GM20431 (cell line): ENCODE data around the gene CAMKV.
"Not testable (repeated sequence)": the region's sequence is repeated elsewhere in the genome, so short reads cannot be mapped to it uniquely, and the experiment has no call there.

ENCODE experiments used
- in situ Hi-C: fragments of 300-500 bp; cut with MseI, MboI; formaldehyde crosslinking; loops from one replicate; pipeline ENCODE4 v1.15.0; 2020; ENCODE audit warnings: low sequenced_read_pairs; ENCODE audit not compliant: unreplicated experiment

Gene CAMKV, protein sequence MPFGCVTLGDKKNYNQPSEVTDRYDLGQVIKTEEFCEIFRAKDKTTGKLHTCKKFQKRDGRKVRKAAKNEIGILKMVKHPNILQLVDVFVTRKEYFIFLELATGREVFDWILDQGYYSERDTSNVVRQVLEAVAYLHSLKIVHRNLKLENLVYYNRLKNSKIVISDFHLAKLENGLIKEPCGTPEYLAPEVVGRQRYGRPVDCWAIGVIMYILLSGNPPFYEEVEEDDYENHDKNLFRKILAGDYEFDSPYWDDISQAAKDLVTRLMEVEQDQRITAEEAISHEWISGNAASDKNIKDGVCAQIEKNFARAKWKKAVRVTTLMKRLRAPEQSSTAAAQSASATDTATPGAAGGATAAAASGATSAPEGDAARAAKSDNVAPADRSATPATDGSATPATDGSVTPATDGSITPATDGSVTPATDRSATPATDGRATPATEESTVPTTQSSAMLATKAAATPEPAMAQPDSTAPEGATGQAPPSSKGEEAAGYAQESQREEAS

DNA sequence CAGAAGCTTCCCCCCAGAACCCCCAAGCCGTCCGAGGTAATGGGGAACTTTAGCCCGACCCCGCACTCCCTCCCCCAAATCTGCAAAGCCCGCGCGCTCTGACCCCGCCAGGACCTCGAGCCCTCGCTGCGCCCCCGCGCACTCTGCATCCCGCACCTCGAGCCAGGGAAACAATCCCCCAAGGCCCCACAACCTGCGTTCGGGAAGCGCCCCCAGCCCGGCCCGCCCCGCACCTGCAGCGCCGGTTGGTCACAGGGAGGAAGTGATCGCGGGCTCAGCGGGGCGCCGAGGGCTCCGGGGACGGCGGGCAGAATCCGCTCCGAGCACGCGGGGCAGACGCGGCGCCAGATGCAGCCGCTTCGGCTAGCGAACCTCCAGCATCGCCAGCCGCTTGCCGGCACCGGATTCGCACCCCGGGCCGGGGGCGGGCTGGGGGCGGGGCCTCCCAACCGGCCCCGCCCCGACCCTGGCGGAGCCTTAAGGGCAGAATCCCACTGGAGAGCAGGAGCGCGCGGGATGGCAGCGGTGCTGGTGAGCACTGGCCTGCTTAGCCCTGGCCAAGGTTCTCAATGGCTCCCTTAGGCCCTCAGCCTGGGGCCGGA, at the start of gene CAMKV:
Gene CAMKV, minus strand, starts transcription at position 382 of the 602 bp plus-strand sequence. CDS start 7,518 bp downstream, outside the sequence.
- in situ Hi-C loops: no loop called here

DNA sequence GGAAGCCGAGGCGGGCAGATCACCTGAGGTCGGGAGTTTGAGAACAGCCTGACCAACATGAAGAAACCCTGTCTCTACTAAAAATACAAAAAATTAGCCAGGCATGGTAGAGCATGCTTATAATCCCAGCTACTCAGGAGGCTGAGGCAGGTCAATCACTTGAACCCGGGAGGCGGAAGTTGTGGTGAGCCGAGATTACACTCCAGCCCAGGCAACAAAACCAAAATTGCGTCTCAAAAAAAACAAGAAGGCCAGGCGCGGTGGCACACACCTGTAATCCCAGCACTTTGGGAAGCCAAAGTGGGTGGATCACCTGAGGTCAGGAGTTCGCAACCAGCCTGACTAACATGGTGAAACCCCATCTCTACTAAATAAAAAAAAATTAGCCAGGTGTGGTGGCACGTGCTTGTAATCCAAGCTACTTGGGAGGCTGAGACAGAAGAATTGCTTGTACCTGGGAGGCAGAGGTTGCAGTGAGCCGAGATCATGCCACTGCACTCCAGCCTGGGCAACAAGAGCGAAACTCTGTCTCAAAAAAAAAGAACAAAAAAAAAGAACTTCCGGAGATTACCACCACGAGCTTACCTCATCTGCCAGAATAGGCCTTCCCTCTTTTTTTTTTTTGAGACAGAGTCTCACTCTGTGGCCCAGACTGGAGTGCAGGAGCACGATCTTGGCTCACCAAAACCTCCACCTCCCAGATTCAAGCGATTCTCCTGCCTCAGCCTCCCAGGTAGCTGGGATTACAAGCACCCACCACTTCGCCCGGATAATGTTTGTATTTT, 48.3 kb upstream of the CAMKV start:
- in situ Hi-C loops: not testable (repeated sequence)

DNA sequence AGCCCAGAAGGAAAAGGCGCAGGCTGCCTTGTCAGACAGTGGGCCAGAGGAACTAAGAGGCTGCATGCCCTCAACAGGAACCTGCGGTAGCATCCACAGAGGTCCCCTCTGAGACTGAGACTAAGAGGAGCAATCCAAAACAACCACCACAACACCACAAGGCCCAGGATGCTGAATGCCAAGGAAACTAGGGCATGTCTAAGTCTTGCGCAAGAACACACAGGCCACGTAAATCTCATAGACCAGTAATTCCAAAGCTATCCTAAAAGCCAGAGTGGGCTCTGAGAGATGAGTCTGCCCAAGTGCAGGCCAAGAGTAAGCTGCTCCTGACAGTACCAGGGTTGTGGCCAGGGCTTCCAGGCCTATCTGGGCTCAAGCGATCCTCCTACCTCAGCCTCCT, 47.0 kb upstream of the CAMKV start:
- in situ Hi-C loops: no loop called here

DNA sequence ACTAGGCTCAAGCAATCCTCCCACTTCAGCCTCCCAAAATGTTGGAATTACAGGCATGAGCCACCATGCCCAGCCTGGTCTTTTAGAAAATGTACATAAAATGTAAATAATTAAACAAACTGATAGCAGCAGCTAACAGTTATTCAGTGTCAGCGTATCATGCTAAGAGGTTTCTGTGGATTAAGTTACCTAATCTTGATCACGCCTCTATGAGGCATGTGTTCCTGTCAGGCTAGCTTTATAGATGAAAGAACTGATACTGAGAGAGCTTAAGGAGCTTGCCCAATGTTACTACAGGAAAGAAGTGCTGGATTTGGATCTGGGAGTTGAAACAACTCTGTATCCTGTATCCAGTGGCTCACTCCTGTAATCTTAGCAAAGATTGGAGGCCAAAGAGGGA, 45.2 kb upstream of the CAMKV start:
- in situ Hi-C loops: no loop called here

DNA sequence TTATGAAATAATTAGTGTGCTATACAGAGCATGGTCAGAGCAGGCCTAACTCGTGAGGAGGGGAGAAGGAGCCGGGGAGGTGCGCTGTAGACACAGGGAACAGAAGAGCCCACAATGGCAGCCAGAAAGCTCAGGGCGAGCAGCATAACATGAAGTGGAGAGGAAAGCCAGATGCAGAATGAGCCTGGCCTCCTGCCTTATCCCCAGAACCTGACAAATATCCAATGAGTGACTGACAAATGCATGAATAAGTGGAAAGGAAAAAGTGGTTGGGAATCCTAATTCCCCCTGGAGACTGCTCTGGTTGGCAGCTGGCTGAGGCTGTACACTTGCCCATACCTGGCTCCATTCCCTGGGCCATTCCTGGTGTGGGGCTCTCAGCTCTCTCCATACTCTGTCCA, 43.2 kb upstream of the CAMKV start:
- in situ Hi-C loops: no loop called here

DNA sequence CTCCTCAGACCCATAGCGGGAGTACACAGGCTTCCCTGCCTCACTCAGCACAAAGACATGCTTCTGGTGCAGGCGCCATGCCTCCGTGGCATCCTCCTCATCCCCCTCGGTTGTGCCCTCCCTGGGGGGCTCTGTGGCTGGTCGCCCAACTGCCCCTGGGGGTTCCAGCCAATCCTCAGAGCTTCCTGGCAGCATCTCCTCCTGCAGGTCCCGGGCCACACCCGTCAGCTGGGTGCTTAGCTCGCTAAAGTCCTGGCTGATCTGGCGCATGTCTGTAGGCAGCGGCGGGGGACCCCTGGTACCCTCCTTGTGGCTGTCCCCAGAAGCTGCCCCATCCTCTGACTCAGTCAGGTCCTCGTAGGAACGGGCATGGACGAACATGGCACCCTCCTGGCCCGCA, 41.9 kb upstream of the CAMKV start:
- in situ Hi-C loops: no loop called here

DNA sequence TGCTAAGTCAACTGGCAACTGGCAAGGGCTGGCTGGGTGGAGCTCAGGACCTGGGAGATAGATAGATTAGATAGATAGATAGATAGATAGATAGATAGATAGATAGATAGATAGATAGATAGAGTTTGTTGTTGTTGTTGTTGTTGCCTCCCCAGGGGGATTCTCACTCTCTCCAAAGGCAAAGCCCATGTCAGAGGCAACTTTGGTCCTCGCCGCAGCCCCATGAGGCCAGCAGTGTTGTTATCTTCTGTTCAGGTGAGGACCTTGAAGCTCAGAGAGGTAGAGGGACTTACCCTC, 41.4 kb upstream of the CAMKV start:
- in situ Hi-C loops: no loop called here

DNA sequence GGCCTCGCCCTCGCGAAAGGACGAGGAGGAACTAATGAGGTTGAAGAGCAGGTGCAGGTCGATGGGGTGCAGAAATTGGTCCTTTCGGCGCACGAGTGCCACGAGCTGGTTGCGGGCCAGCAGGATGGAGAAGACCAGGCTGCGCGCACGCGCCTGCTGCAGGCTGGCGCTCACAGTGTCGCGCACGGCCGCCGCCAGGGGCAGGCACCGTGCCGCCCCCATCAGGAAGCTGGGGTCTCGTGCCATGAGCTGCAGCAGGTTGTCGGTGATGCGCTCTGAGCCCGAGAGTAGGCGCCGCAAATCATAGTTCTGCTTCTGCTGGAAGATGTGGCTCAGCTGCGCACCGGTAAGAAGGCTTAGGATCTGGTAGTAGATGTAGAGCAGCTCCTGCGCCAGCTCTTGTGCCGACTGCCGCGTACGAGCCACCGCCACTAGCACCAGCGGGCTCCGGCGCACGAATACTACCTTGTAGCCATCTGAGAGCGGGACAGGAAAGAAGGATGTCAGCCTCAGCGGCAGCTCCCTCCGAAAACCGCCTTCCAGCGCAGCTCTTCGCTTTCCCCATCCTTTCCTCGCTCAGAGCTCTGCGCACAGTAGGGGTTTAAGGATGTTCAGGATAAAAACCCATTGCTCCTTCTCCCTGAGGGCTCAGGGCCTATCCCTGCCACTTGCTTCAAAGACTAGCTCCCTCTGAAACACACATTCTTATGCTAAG, 40.9 kb upstream of the CAMKV start:
- in situ Hi-C loops: no loop called here

DNA sequence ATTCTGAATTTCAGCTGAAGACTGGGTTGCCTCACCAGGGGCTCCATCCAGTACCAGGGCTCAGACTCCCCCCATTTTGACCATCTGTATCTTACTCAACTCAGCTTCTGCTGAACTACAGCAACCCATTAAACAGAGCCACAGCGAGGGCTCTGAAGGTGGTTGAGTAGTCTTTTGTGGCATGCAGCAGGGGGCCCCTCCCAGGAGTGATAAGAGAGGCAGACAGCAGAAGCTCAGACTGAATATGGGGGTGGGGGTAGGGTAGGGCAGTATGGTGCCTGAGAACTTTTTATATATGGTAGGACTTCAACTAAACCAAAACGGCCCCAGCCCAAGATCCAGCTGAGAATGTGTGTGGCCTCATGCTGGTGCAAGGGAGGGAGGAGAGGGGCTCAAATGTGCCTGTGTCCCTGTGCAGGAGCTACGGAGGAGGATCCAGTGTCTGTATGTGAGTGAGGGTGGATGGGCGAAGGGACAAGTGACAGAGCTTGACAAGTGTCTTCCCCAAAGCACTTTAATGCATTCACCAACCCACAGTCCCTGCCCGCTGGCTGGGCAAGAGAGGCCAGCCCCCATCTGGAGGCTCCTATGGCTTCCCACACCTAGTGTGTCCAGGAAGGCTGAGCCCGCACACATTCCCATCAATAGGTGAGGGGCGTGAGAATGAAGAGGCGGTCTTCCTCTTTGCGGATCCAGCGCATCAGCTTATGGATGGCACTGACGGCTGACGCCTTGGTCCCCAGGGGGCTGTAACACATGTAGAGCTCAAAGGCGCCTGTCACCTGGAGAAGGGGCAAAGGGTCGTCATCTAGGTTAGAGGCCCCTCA, 38.9 kb upstream of the CAMKV start:
- in situ Hi-C loops: no loop called here

DNA sequence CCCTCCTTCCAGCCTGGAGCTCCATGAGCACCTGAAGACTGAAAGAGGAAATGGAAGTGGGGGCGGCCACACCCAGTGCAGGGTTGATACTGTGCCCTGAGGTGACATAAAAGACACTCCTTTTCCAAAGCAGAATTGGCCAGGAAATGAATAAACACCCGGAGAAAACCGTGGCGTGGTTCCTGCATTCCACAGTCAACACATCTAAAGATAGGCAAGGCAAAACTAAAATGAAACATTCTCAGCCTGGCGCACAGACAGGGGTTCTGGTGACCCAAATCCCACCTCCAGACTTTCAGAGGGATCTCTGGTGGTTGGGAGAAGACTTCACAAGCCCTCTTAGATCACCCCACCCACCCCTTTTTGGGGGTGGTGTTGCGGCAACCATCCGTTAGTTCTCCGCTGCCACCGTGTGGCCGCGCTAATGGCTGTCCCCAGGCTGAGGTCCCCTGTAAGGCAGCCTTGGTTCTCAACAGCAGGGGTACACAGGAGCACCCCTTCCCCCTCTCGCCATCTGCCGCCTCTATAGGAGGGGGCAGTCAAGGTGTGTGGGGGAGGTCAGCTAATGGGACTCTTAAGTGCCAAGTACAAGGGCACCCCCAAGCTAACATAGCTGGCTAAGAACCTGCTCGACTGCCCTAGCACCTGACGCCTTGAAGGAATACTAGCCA, 36.5 kb upstream of the CAMKV start:
- in situ Hi-C loops: no loop called here

DNA sequence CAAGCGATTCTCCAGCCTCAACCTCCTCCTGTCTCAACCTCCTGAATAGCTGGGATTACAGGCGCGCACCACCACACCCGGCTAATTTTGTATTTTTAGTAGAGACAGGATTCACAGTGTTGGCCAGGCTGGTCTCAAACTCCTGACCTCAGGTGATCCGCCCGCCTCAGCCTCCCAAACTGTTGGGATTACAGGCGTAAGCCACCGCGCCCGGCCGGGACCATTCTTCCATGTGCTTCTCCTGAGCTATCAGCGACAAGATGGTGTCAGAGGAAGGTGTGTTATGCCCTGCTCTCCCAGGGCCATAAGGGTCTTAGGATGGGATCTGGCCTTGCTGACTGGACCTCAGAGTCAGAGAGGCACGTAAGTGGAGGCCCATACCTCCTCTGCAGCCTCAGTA, 34.7 kb upstream of the CAMKV start:
- in situ Hi-C loops: not testable (repeated sequence)

DNA sequence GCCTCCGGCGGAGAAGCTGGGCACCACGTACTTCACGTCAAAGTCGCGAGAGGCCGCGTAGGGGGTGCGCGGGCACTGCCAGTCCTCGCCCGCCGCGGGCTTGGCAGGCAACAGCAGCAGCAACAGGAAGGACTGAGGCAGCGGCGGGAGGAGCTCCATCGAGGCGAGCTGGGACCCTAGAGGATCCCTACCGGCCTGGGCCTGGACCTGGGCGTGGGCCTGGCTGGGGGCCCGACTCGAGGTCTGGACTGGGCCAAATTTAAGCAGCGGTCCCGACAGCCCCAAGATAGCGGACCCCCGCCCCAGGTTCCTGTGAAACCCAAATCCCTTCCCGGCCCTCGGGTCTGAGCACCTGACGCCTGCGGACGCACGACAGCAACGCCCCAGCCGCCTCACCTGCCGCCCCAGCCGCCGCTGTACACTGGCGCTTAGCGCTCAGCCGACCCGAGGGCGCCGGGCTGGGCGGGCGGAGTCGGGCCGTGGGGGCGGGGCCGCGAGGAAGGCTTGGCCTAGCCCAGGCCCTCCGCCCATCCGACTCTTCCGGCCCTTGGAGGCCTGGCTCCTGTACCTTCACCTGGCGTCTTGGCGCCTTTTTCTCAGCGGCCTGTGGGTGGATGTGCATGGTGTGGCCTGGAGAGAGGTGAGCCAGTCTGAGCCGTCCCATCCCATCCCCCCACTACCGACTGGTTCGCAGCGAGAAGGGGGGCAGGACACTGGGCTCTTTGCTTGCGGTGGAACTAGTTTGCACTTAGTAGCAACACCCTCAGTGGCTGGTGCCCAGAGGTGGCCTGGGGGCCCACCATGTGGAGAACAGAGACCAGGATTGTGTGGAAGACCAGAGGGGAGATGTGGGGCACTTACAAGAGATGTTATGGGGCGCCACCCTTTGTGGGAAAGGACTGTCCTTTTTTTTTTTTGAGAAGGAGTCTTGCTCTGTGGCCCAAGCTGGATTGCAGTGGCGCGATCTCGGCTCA, 34.0 kb upstream of the CAMKV start, which contains the start of gene MST1R:
Gene MST1R, minus strand, starts transcription at position 423 of the 974 bp plus-strand sequence. Its CDS starts 264 bp downstream, at position 159.
- in situ Hi-C loops: no loop called here

DNA sequence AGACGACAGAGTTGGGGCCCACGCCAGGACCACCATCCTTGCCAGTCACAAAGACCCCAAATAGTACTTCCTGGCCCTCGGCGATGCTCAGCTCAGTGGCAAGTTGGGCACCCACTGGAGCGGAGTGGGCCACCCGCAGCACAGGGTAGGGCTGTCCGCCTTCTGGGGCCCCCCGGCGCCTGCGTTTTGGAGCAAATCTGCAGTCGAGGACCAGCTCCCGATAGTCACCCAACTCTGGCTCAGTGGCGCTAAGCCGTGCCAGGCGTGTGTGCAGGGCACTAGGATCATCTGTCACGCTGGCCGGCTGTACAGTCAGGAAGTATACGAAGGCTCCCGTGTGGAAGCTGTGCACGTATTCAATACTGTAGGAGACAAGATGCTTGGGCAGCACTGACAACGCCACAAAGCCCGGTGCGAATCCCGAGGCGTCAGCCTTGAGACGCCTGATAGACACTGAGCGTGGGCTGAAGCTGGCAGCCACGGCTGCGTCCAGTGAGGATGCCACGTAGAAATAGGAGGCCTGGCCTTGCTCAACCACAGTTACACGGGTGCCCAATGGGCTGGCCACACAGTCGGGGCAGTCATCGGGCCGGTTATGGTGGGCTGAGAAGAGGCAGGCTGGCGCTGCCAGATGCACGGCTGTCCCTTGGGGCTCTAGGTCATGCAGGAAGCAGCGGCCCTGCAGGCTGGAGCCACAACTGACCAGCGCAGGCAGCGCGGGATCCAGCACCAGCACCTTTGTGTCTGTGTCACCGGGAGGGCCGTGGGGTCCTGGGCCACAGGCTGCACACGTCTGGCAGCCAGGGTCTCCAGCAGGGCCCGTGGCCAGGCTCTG, 33.0 kb upstream of the CAMKV start:
- in situ Hi-C loops: no loop called here

DNA sequence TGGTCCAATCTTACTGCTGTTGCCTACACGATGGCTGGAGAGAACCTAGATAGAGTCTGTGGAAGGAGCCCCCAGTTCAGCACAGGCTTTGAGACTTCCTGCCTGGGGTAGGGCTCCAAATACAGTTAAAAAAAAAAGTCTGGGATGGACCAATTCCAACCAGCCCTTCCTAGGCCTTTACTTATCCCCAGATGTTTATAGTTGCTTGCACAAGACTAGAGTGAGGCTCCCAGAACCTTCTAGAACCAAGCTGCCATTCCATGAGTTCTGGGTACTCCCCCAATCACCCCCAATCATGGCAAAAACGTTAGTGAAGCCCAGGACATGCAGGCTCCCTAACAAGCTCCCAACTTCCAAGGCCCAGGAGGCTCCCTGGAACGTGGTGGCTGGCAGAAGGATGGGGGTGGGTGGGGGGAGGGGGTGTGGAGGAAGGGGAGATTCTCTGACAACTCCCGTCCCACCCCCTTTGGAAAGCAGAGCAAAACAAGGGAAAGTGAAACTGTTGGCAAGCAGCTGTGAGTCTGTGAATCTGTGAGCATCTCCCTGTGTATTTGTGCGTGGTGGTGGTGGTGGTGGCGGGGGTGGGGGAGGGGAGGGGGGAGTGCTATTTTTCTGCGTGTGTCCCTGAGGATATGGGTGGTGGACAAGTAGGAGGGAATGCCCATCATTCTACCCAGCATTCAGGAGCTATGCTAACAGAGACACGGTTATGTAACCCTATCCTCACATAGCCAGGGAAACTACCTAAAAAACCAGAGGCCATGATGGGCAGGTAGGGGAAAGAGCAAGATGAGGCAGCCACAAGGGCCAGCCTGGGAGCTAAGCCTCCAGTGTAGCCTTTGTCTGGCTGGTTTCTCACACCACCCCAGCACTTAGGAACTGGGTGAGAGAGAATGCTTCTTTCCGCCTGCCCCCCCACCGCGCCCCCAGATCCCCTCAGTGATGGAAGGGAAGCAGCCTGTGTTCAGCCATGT, 31.9 kb upstream of the CAMKV start:
- in situ Hi-C loops: no loop called here

DNA sequence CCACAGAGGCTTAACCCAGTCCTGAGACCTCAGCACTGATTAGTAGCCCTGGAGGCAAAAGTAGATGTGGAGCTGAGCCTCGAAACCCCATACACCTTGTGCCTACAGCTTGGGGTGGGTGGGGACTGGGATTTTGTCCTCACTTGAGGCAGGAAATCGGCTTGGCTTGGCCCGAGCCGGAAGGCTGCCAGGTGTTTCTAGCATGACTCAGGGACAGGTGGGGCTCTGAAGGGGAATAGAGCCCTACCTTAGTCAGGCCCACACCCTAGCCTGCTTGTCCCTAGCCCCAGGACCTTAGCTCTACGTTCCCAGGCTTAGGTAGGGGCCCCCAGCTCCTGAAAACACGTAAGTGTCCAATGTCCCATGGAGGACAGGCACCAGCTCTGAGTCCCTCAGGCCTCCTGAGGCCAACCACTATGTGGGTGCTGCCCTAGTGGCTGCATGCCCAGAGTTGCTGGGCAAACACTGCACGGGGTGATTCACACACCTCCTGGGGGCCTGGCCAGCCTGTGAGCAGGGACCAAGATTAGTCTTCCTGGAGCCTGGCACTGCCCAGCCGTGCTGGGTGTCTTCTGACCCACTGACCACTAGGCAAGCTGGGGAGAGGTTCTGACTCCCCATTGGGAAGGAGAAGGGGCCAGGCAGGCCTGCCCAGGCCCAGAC, 30.9 kb upstream of the CAMKV start:
- in situ Hi-C loops: no loop called here
